Mesenchymal stem cell (in vitro differentiated cells and primary cell): Measurements from ENCODE around the gene KRTAP26-1.
A peak's percentile ranks its signal among the peaks of the same experiment; 100 is the strongest.

Experiments
- DNase-seq: peaks from one replicate; pipeline ENCODE4 v3.0.0-alpha.2; 2013
- H2AFZ ChIP-seq: one replicate; pipeline ENCODE4 v1.6.1; 2013; ENCODE audit warnings: low read depth, mild to moderate bottlenecking, control low read depth, inconsistent platforms, low read length, moderate library complexity
- H2AK5ac ChIP-seq: 2 replicates; pipeline ENCODE4 v1.6.1; 2013; ENCODE audit warnings: low read length, moderate library complexity, mild to moderate bottlenecking, inconsistent platforms; ENCODE audit not compliant: severe bottlenecking
- H2BK120ac ChIP-seq: one replicate; pipeline ENCODE4 v1.6.1; 2013; ENCODE audit warnings: low read depth, mild to moderate bottlenecking, inconsistent platforms, low read length, moderate library complexity
- H2BK12ac ChIP-seq, 2 experiments: one replicate each; pipeline ENCODE4 v1.6.1; 2013; ENCODE audit warnings: inconsistent platforms in 2 of 2, low read length in 2 of 2, mild to moderate bottlenecking in 2 of 2, moderate library complexity in 2 of 2, control low read depth in 1 of 2
- H2BK15ac ChIP-seq: one replicate; pipeline ENCODE4 v1.6.1; 2013; ENCODE audit warnings: mild to moderate bottlenecking, low read depth, inconsistent platforms; ENCODE audit not compliant: poor library complexity, severe bottlenecking
- H2BK5ac ChIP-seq: 2 replicates; pipeline ENCODE4 v1.6.1; 2013; ENCODE audit warnings: low read depth, mild to moderate bottlenecking, low read length, control low read depth, inconsistent platforms; ENCODE audit not compliant: poor library complexity, severe bottlenecking
- H3K14ac ChIP-seq, 2 experiments: one replicate each; pipeline ENCODE4 v1.6.1; 2013; ENCODE audit warnings: inconsistent platforms in 2 of 2, low read length in 2 of 2, control low read depth in 1 of 2, mild to moderate bottlenecking in 1 of 2, moderate library complexity in 1 of 2
- H3K18ac ChIP-seq, 2 experiments: one replicate each; pipeline ENCODE4 v1.6.1; 2013; ENCODE audit warnings: inconsistent platforms in 2 of 2, low read length in 2 of 2, control low read depth in 1 of 2, low read depth in 1 of 2, mild to moderate bottlenecking in 1 of 2
- H3K23ac ChIP-seq, 2 experiments: one replicate each; pipeline ENCODE4 v1.6.1; 2013; ENCODE audit warnings: inconsistent platforms in 2 of 2, low read length in 2 of 2, mild to moderate bottlenecking in 2 of 2, moderate library complexity in 2 of 2, control low read depth in 1 of 2
- H3K27ac ChIP-seq: 2 replicates; pipeline ENCODE4 v1.5.1; 2013; ENCODE audit warnings: mild to moderate bottlenecking, moderate library complexity, low read length, control low read depth, inconsistent platforms; ENCODE audit not compliant: poor library complexity, severe bottlenecking
- H3K27me3 ChIP-seq, 2 experiments: 2 replicates each; pipeline versions ENCODE4 v1.6.1 to v1.7.0; 2013; ENCODE audit warnings: low read length in 2 of 2, mild to moderate bottlenecking in 2 of 2, moderate library complexity in 2 of 2, control low read depth in 1 of 2, inconsistent platforms in 1 of 2; ENCODE audit not compliant: control insufficient read depth in 1 of 2, insufficient read depth in 1 of 2
- H3K36me3 ChIP-seq, 2 experiments: 2 replicates each; pipeline versions ENCODE4 v1.6.1 to v1.7.0; 2013; ENCODE audit warnings: low read length in 2 of 2, control low read depth in 1 of 2, inconsistent platforms in 1 of 2, low read depth in 1 of 2, mild to moderate bottlenecking in 1 of 2; ENCODE audit not compliant: insufficient read depth in 2 of 2, control insufficient read depth in 1 of 2
- H3K4ac ChIP-seq, 2 experiments: one replicate each; pipeline ENCODE4 v1.6.1; 2013; ENCODE audit warnings: inconsistent platforms in 2 of 2, low read length in 2 of 2, mild to moderate bottlenecking in 2 of 2, moderate library complexity in 2 of 2, control low read depth in 1 of 2, low read depth in 1 of 2
- H3K4me1 ChIP-seq: 2 replicates; pipeline ENCODE4 v1.6.1; 2013; ENCODE audit warnings: low read depth, low read length, control low read depth; ENCODE audit not compliant: control insufficient read depth, insufficient read depth
- H3K4me2 ChIP-seq: 2 replicates; pipeline ENCODE4 v1.6.1; 2013; ENCODE audit warnings: low read length, mild to moderate bottlenecking, inconsistent platforms; ENCODE audit not compliant: poor library complexity, severe bottlenecking
- H3K4me3 ChIP-seq, 2 experiments: 2 replicates each; pipeline versions ENCODE4 v1.5.1 to v1.7.0; 2013; ENCODE audit warnings: low read length in 2 of 2, mild to moderate bottlenecking in 2 of 2, control low read depth in 1 of 2, low read depth in 1 of 2; ENCODE audit not compliant: insufficient read depth in 1 of 2
- H3K79me1 ChIP-seq: replicated peaks from 2 replicates; pipeline ENCODE4 v1.6.1; 2013; ENCODE audit warnings: mild to moderate bottlenecking, control low read depth, low read length, inconsistent platforms; ENCODE audit not compliant: poor library complexity, severe bottlenecking
- H3K9ac ChIP-seq: 2 replicates; pipeline ENCODE4 v1.7.0; 2013; ENCODE audit warnings: mild to moderate bottlenecking, low read length, moderate library complexity
- H3K9me3 ChIP-seq: 2 replicates; pipeline ENCODE4 v1.7.0; 2013; ENCODE audit warnings: mild to moderate bottlenecking, low read length; ENCODE audit not compliant: control insufficient read depth
- H4K8ac ChIP-seq: one replicate; pipeline ENCODE4 v1.6.1; 2013; ENCODE audit warnings: inconsistent platforms, mild to moderate bottlenecking, low read length, moderate library complexity
- H4K91ac ChIP-seq: one replicate; pipeline ENCODE4 v1.6.1; 2013; ENCODE audit warnings: mild to moderate bottlenecking, low read length, inconsistent platforms
- WGBS: methylation state at CpG from one replicate; pipeline ENCODE4 v1.1.7; 2013; ENCODE audit warnings: mixed read lengths; 5-methylcytosine and 5-hydroxymethylcytosine counted together

KRTAP26-1 gene

DNA sequence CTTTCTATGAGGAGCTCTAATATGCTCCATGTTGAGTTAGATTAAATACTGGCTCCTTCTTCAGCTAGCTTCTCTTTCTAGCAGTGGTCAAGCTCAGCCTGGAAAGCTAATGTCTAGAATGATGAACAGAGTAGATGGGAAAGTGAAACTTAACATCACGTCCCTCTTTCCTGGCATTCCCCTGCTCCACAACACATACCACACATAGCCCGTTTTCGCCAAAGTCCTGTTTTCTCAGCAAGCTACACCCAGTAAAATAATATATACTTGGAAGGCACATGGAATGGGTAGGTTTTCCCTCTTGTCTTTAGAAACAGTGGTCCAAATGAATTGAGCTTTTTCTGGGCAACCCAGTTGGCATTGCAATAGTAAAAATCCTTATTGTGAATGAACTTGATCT, 13.6 kb upstream of the KRTAP26-1 start:
- no CpG with 5 or more reads among the region's 3 CpGs for WGBS
- no peaks in the 10 kb centered on the region for H3K36me3 ChIP-seq

DNA sequence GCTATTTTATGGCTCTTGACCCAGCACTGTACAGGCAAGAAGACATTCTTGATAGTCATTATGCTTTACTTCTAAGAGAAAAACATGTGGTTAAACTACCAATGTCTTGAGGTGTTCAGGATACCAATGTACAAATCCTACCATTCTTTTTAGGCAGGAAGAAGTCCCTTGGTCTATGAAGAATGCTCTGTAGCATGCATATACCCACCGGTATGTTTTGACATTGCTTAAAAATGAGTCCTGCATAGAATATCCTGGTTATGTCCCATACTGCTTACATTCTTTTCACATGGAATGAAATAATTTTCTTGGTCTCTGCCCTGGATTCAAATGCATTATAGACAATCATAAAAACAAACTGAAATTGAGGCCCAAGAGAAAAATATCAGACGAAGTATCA, 12.6 kb upstream of the KRTAP26-1 start:
- Histone ChIP-seq H4K91ac (no peak overlapping the region), H3K23ac (no peak overlapping the region), H3K4me2 (no peak overlapping the region), H2BK5ac (no peak overlapping the region), H2BK120ac (no peak overlapping the region), H3K9me3 (no peaks in the 10 kb centered on the region), H3K79me1 (no peaks in the 10 kb centered on the region), H3K4me1 (no peaks in the 10 kb centered on the region), H2AFZ (no peak overlapping the region), H3K27ac (no peak overlapping the region), H2AK5ac (no peak overlapping the region), H2BK12ac (no peak overlapping the region), H3K4me3 (no peak overlapping the region), H3K36me3 (no peaks in the 10 kb centered on the region), H3K9ac (no peak overlapping the region), H2BK15ac (no peak overlapping the region), H3K4ac (no peak overlapping the region), H3K18ac (no peak overlapping the region), H3K27me3 (no peaks in the 10 kb centered on the region), H3K14ac (no peak overlapping the region), H4K8ac (no peak overlapping the region)
- no peak for DNase-seq
- WGBS: 50% methylated on average over 1 of the region's 2 CpGs

More for the DNA sequence above, 13.6 kb upstream of the KRTAP26-1 start:
- no peaks in the 10 kb centered on the region for H3K9me3 ChIP-seq
- no peak overlapping the region for H4K8ac ChIP-seq
- H3K14ac ChIP-seq: no peak overlapping the region
- H2AK5ac ChIP-seq: no peak overlapping the region
- no peak overlapping the region for H3K4me2 ChIP-seq
- H3K27me3 ChIP-seq: no peaks in the 10 kb centered on the region
- no peak for DNase-seq
- no peak overlapping the region for H3K4ac ChIP-seq
- no peak overlapping the region for H3K9ac ChIP-seq
- H3K23ac ChIP-seq: no peak overlapping the region
- no peak overlapping the region for H3K4me3 ChIP-seq
- no peak overlapping the region for H2BK12ac ChIP-seq
- no peak overlapping the region for H2AFZ ChIP-seq
- H3K79me1 ChIP-seq: no peaks in the 10 kb centered on the region
- no peak overlapping the region for H3K27ac ChIP-seq
- H2BK120ac ChIP-seq: no peak overlapping the region
- no peaks in the 10 kb centered on the region for H3K4me1 ChIP-seq
- no peak overlapping the region for H2BK5ac ChIP-seq
- H4K91ac ChIP-seq: no peak overlapping the region
- no peak overlapping the region for H3K18ac ChIP-seq
- no peak overlapping the region for H2BK15ac ChIP-seq

GRCh38 chr21:30329203-30329875, 9.2 kb upstream of the KRTAP26-1 start:
- Histone ChIP-seq H3K79me1 (no peaks in the 10 kb centered on the region), H4K8ac (no peak overlapping the region), H3K4ac (no peak overlapping the region), H2BK12ac (no peak overlapping the region), H3K9me3 (peaks cover 13% of the 10 kb centered on the region), H3K36me3 (no peaks in the 10 kb centered on the region), H2AK5ac (no peak overlapping the region), H3K4me2 (no peak overlapping the region), H4K91ac (no peak overlapping the region), H2AFZ (no peak overlapping the region), H3K4me3 (no peak overlapping the region), H3K23ac (no peak overlapping the region), H2BK5ac (no peak overlapping the region), H3K4me1 (no peaks in the 10 kb centered on the region), H3K27me3 (no peaks in the 10 kb centered on the region), H3K14ac (no peak overlapping the region), H3K27ac (peak overlapping the region; percentile 41), H2BK120ac (no peak overlapping the region), H2BK15ac (no peak overlapping the region), H3K9ac (no peak overlapping the region), H3K18ac (no peak overlapping the region)
- no peak for DNase-seq
- WGBS: 80% methylated on average over 4 of the region's 4 CpGs

DNA sequence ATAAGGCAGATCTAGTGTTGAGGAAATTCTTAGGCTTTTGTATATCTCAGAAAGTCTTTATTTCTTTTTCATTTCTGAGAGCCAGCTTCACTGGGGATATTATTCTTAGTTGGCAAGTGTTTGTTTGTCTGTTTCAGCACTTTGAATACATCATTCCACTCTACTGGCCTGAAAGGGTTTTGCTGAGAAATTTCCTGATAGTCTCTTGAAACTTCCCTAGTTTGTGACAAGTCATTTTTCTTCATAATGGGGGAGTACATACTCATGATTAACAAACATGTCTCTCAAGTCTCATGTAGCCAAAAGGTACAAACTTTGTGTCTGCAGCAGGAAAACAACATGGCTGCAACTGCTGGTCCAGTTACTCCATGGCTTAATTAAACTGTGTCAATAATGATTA, 6.3 kb upstream of the KRTAP26-1 start:
- Histone ChIP-seq H3K27ac (no peak overlapping the region), H4K91ac (no peak overlapping the region), H2AK5ac (no peak overlapping the region), H3K14ac (no peak overlapping the region), H2AFZ (no peak overlapping the region), H3K18ac (no peak overlapping the region), H4K8ac (no peak overlapping the region), H2BK5ac (no peak overlapping the region), H3K23ac (no peak overlapping the region), H3K79me1 (no peaks in the 10 kb centered on the region), H3K4ac (no peak overlapping the region), H3K27me3 (no peaks in the 10 kb centered on the region), H3K4me3 (no peak overlapping the region), H2BK120ac (no peak overlapping the region), H3K4me2 (no peak overlapping the region), H3K9me3 (peaks cover 13% of the 10 kb centered on the region), H3K4me1 (no peaks in the 10 kb centered on the region), H2BK12ac (no peak overlapping the region), H3K36me3 (no peaks in the 10 kb centered on the region), H3K9ac (no peak overlapping the region), H2BK15ac (no peak overlapping the region)
- no peak for DNase-seq
